Stimulated activated memory B cell treated with anti-CD40 and anti-IgM and Interleukin-4, amounts not matched to agents 10 μg/mL and 1 μg/mL and 100 μg/mL, for 72 hours (primary cell): Measurements from ENCODE around the gene AMER3.

Source experiments
- ATAC-seq: fragments of 150-1000 bp; cut with Tn5 transposase; 2 replicates; pipeline ENCODE4 v1.10.0; 2021
- H3K27ac Mint-ChIP-seq: one replicate; pipeline ENCODE4 v1.8.0; 2022; ENCODE audit warnings: mild to moderate bottlenecking, mixed read lengths
- H3K27me3 Mint-ChIP-seq: one replicate; pipeline ENCODE4 v1.8.0; 2022; ENCODE audit warnings: mixed read lengths
- H3K36me3 Mint-ChIP-seq: one replicate; pipeline ENCODE4 v1.8.0; 2022; ENCODE audit warnings: mixed read lengths
- H3K4me1 Mint-ChIP-seq: one replicate; pipeline ENCODE4 v1.8.0; 2022; ENCODE audit warnings: mixed read lengths
- H3K4me3 Mint-ChIP-seq: one replicate; pipeline ENCODE4 v1.8.0; 2022; ENCODE audit warnings: mild to moderate bottlenecking, moderate library complexity, mixed read lengths
- H3K9me3 Mint-ChIP-seq: one replicate; pipeline ENCODE4 v1.8.0; 2022; ENCODE audit warnings: mixed read lengths

AMER3 gene

DNA sequence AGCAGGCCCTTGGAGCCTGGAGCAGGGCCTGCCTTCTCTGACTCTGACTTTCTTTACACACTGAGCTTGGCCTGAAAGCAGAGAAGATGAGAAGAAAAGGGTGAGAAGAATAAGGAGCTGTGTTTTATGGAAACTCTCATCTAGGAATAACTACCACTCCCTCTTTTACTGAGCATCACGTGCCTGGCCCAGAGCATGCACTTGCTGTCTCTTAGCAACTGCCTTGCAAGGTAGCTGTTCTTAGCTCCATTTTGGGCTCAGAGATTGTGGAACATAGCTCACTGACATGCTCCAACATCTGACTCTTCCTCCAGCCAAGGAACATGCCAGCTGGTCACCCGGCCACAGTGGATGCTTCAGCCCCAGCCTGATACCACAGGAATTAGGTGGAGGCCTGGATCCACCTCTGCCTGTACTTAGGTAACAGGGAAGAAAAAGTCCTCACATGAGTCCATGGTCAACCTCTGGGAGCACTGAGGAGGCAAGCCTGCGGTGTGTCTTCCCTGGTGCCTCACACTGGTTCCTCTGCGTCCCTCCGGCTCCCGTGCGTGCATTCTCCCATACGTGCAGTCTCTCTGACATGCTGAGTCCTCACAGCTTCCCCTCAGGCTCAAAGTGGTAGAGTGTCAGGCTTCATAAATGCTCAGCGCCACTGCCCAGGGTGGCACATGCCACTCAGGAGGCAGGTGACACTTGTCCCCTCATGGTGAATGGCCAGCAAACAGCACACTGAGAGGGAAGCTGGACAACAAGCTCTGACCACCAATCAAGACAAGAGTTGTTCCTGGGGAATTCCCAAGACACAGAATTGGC lies 35.7 kb downstream of the AMER3 start:
- Mint-ChIP-seq H3K9me3 (no peaks in the 10 kb centered on the region), H3K4me3 (no peak overlapping the region), H3K27me3 (peaks cover 14% of the 10 kb centered on the region), H3K27ac (no peak overlapping the region), H3K36me3 (no peaks in the 10 kb centered on the region), H3K4me1 (peaks cover 8% of the 10 kb centered on the region)
- ATAC-seq, result peak; percentile 21

DNA sequence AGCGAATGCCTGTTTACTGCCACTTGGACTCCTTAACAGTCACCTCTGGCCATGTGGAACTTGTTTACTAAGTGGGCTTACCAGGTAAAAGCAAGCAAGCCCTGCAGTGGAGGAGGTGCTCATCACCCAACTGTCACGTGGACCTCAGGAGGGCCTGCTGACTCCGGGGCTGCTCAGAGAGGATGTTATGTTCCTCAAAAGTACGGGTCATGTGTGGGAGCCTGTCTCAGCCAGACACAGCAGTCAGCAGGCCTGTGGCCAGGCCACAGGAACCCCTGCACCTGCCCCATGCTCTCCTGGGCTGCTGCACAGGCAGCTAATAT lies 36.2 kb downstream of the AMER3 start:
- Mint-ChIP-seq H3K9me3 (no peaks in the 10 kb centered on the region), H3K27ac (no peak overlapping the region), H3K4me3 (no peak overlapping the region), H3K27me3 (peaks cover 14% of the 10 kb centered on the region), H3K4me1 (peaks cover 8% of the 10 kb centered on the region), H3K36me3 (no peaks in the 10 kb centered on the region)
- peak; percentile 58 for ATAC-seq

DNA sequence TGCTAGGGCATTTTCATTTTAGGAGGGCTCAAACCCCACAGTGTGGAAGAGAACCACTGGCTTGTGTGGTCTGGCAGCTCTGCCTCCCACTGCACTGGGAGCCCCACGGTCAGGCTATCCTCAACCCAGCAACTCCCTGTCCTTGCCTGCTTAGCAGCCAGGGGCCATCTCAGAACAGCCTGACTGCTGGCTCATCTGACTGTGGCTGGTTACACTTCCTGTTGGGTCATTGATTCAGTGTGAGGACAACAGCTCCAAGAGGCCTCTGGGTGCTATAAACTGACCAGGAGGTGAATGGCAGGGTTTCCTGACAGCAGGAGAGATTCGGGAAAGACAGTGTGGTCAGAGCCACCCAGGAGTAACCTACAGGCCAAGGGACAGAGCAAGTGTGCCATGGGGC lies 40.1 kb downstream of the AMER3 start:
- no peak overlapping the region for H3K4me3 Mint-ChIP-seq
- no peak overlapping the region for H3K27ac Mint-ChIP-seq
- H3K9me3 Mint-ChIP-seq, result no peaks in the 10 kb centered on the region
- H3K27me3 Mint-ChIP-seq, result no peaks in the 10 kb centered on the region
- H3K4me1 Mint-ChIP-seq, result peaks cover 15% of the 10 kb centered on the region
- ATAC-seq, result no peak
- H3K36me3 Mint-ChIP-seq, result no peaks in the 10 kb centered on the region

DNA sequence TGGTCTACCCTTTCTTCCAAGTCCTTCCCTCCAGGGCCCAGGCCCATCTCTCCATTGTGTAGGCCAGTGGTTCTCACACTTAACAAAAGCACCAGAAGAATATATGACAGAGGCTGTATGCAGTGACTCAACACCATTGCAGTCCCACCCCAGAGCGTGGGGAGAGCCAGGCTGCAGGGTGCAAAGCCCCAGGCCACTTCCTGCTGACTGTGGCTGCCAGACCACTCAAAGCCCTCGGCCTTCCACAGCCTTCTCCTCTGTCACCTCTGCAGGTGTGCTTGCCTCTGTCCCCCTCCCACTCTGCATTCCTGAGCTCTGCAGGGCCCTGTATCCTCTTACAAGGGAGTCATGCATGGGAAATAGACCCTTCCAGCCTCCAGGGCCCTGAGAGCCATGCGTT lies 41.0 kb downstream of the AMER3 start:
- Mint-ChIP-seq H3K4me3 (no peak overlapping the region), H3K36me3 (no peaks in the 10 kb centered on the region), H3K27me3 (no peaks in the 10 kb centered on the region), H3K27ac (no peak overlapping the region), H3K4me1 (peaks cover 15% of the 10 kb centered on the region), H3K9me3 (no peaks in the 10 kb centered on the region)
- no peak for ATAC-seq

DNA sequence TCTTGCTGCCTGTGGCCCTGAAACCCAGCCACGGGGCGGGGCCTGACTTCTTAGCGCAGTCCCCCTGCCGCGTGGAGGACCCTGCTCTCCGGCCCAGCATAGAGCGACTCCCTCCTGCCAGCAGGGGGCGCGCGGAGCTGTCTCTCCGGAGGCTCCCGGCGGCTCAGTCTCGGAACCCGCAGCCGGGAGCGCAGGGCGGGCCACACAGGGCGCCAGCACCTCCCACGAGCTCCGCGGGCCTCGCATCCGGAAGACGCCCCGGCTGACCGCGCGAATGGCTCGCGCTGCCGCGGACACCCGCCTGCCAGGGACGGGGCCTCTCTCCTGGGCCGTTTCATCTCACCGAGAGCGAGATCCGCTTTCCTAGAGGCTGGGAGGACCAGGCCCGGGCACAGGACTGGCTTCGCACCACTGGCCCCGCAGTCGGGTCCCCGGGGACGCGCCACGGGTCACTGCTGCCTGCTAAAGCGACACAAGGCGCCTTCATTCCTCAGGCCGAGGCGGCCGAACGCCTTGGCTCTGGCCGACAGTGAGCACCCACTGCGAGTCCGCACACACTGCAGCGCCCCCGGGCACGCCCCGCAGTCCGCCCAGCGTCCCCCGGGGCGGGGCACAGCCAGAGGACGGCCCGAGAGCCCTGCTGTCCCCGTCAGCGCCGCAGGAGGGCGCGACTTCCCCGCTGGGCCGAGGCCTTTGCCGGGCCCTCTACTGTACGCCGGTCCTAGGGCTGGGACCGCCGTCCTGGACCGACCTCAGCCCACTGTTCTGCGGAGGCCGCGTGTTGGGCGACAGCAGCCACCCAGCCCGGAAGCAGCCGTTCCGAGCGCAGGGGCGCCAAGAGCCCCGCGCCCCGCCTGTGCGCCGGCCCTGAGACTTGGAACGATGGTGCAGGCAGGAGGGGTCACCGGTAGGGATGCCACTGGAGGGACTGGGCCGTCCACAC lies 42.4 kb downstream of the AMER3 start:
- Mint-ChIP-seq H3K27ac (peak overlapping the region; percentile 59), H3K4me3 (peak overlapping the region; percentile 77), H3K27me3 (no peaks in the 10 kb centered on the region), H3K36me3 (no peaks in the 10 kb centered on the region), H3K9me3 (no peaks in the 10 kb centered on the region), H3K4me1 (peaks cover 15% of the 10 kb centered on the region)
- ATAC-seq, result peak; percentile 96

DNA sequence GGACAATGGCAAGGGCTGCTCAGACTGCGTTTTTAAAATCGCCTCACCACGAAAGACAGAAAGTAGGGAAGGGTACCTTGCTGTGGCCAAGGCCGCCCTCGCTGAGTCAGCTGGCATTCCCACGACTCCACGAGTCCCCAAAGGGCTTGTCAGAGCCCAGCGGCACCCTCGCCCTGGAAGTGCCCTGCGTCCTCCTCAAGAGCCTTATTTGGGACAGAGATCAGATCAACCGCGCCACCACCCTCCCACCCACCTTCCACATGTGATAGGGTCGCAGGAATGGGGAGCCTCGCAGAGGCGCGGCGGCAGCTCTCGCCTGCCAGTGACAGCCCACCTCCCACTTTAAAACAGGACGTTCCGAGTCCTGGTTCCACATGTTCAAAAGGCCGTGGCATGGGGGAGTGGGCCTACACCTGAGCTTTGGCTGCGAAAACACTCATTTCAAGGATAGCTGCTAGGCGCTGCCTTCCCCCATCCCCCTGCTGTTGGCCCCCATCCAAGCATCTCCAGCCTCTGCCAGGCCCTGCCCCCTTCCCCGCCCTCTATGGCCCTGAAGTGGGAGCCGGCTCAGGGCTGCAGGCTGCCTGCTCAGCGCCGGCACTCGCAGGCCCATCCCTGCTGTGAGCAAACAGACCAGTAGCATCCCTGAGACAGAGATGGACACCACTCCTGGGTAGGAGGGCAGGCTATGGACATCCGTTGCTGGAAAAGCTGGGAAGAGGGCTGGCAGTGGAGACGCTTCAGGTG lies 43.3 kb downstream of the AMER3 start:
- H3K4me3 Mint-ChIP-seq, result peak overlapping the region; percentile 77

DNA sequence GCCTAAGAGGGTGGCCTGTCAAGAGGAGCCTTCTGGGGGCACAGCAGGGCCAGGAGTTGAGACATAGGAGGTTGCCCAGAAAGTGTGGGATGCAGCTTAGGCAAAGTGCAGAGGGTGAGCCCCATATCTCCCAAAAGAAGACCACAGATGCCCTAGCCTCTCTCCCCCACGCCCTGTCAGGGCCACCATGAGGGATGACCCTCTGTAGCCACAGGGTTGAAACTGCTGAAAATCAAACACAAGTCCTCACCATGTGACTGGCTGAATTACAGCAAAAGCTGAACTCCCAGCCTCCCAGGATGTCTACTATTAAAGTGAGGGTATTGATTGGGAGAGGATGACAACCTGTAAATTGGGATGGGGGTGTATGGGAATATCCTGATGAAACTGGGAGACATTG lies 44.0 kb downstream of the AMER3 start:
- Mint-ChIP-seq H3K36me3 (no peaks in the 10 kb centered on the region), H3K4me3 (no peak overlapping the region)
- ATAC-seq, result no peak

More for the DNA sequence above, 43.3 kb downstream of the AMER3 start:
- no peak for ATAC-seq
- peak overlapping the region; percentile 59 for H3K27ac Mint-ChIP-seq
- no peaks in the 10 kb centered on the region for H3K27me3 Mint-ChIP-seq
- no peaks in the 10 kb centered on the region for H3K9me3 Mint-ChIP-seq
- no peaks in the 10 kb centered on the region for H3K36me3 Mint-ChIP-seq
- peaks cover 14% of the 10 kb centered on the region for H3K4me1 Mint-ChIP-seq

DNA sequence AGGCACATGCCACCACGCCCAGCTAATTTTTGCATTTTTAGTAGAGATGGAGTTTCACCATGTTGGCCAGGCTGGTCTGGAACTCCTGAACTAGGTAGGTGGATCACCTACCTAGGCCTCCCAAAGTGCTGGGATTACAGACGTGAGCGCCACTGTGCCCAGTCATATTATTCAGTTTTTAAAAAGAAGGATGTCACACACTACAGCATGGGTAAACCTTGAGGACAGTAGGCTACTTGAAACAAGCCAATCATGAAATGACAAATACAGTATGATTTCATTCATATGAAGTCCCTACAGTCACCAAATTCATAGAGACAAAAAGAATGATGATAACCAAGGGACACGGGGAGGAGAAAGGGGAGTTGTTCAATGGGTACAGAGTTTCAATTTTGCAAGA lies 50.3 kb downstream of the AMER3 start:
- ATAC-seq, result no peak
- H3K36me3 Mint-ChIP-seq, result no peaks in the 10 kb centered on the region
- no peak overlapping the region for H3K4me3 Mint-ChIP-seq
- H3K27ac Mint-ChIP-seq, result no peak overlapping the region
- peaks cover 3% of the 10 kb centered on the region for H3K9me3 Mint-ChIP-seq
- H3K4me1 Mint-ChIP-seq, result peaks cover 10% of the 10 kb centered on the region
- H3K27me3 Mint-ChIP-seq, result peaks cover 17% of the 10 kb centered on the region

More for the DNA sequence above, 44.0 kb downstream of the AMER3 start:
- no peaks in the 10 kb centered on the region for H3K27me3 Mint-ChIP-seq
- peaks cover 8% of the 10 kb centered on the region for H3K4me1 Mint-ChIP-seq
- H3K27ac Mint-ChIP-seq, result no peak overlapping the region
- no peaks in the 10 kb centered on the region for H3K9me3 Mint-ChIP-seq

DNA sequence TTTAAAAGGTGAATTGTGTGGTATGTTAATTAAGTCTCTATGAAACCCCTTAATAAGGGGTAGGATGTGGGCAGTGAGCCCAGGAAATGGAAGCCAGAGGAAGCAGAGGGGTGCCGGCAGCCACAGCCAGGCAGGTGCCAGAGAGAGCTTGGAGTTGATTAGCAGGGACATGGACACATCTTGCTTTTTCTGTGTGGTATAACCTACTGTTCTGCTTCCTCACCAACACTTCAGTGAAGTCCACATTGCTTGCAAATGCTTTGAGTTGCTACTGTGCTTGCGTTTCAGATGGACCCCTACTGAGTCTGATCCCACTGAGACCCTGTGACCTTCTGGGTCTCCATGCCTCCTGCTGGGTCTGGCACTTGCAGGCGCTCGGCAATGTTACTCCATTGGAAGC lies 51.0 kb downstream of the AMER3 start:
- Mint-ChIP-seq H3K36me3 (no peaks in the 10 kb centered on the region), H3K27me3 (peaks cover 19% of the 10 kb centered on the region), H3K27ac (no peak overlapping the region), H3K4me1 (peaks cover 18% of the 10 kb centered on the region), H3K4me3 (no peak overlapping the region), H3K9me3 (peaks cover 3% of the 10 kb centered on the region)
- ATAC-seq, result no peak

DNA sequence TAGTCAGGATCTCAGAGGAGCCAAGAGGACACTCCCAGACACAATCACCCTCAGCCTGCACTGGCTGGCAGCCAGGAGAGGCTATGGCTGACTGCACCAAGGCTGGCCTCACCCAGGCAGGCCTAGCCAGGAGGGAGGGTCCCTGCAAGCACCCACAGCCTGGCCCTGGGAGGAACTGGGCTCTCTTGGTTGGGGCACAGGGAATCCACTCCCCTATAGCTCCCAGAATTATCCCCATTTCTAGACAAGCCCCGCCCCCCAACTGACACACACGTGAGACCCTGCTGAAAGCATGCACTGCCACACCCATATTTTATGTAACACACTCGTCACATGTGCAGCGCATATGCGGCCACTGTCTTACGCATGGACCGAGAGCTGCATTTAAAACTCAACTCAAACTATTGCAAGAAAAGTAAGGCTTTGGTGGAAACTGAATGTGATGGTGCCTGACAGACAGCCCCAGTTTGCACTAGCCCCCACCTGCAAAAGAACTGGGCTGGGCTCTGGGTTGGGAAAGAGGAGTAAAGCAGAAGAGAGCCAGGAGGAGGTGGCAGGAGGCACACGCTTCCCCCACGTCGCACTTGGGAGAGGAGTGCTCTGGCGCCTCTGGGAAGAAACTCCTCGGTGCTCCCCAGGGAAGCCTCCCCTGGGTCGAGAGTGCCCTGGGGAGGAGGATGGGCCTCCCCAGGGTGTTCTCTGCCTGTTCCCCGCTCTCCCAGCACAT lies 52.5 kb downstream of the AMER3 start:
- Mint-ChIP-seq H3K36me3 (no peaks in the 10 kb centered on the region), H3K27ac (no peak overlapping the region), H3K4me1 (peaks cover 25% of the 10 kb centered on the region), H3K27me3 (peaks cover 19% of the 10 kb centered on the region), H3K4me3 (no peak overlapping the region), H3K9me3 (peaks cover 3% of the 10 kb centered on the region)
- peak; percentile 20 for ATAC-seq

DNA sequence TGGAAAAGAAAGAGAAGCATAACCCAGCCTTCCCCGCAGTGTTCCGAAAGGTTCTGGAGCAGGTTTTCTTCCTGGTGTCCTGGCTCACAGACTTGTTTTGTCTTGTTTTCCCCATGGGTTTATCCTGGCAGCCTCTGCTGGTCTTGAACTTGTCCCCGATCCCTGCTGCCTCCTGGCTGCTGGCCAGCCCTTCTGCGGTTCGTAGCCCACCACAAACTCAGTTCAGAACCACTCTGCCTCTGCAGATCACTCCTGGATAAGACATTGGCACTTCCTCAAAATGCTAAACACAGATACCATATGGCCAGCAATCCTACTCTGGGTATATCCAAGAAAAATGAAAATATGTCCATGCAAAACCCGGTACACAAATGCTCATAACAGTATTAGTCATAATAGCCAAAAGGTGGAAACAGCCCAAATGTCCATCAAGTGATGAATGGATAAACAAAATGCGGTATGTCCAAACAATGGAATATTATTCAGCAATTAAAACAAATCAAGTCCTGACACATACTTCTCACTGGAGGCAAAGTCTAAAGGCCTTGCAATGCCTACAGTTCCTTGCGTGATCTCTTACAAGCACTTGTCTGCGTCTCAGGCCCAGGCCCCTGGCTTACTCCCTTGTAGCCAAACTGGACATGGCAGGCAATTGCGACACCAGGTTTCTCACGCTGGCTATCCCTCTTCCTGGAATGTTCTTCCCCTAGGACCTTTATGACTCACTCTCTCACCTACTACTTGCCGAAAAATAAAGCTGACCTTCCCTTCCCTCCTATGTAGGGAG lies 53.3 kb downstream of the AMER3 start:
- H3K27me3 Mint-ChIP-seq, result peaks cover 19% of the 10 kb centered on the region
- no peaks in the 10 kb centered on the region for H3K36me3 Mint-ChIP-seq
- peaks cover 25% of the 10 kb centered on the region for H3K4me1 Mint-ChIP-seq
- H3K4me3 Mint-ChIP-seq, result no peak overlapping the region
- no peak overlapping the region for H3K27ac Mint-ChIP-seq
- peaks cover 3% of the 10 kb centered on the region for H3K9me3 Mint-ChIP-seq
- no peak for ATAC-seq

DNA sequence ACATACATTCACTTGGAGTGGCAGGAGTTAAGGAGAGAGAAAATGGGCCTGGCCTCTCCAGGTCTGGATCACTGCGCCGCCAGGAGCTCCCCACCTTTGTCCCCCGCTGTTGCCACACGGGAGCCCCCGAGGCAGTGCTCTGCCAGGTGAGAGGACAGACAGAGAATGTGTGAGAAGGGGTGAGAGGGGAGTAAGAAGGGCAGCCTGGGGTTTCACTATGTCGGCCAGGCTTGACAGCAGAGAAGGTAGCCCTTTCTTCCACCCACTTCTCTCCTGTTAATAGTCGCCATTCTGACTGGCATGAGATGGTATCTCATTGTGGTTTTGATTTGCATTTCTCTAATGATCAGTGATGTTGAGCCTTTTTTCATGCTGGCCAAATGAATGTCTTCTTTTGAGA lies 55.1 kb downstream of the AMER3 start:
- Mint-ChIP-seq H3K27me3 (peaks cover 29% of the 10 kb centered on the region), H3K9me3 (peaks cover 3% of the 10 kb centered on the region), H3K27ac (no peak overlapping the region), H3K4me1 (peaks cover 25% of the 10 kb centered on the region), H3K4me3 (no peak overlapping the region), H3K36me3 (no peaks in the 10 kb centered on the region)
- ATAC-seq, result no peak

DNA sequence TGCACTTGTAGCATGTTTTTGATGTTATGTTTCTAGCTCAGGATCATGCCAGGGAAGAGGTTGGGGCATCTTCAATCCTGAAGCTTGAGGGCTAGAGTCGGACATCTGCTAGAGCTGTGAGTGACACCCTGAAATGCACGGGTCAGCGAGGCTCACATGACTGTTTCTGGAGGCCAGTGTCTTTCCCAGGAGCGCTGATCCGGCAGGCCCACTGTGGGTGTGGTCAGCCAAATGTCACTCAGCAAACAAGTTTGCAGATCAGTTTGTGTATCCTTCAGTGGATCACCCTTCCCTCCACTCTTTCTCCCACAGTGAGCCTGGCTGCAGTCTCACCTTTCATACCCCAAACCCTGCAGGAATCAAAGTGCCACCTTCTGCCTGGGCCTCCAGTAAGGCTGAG lies 58.4 kb downstream of the AMER3 start:
- ATAC-seq, result no peak
- H3K9me3 Mint-ChIP-seq, result peaks cover 5% of the 10 kb centered on the region
- peaks cover 19% of the 10 kb centered on the region for H3K4me1 Mint-ChIP-seq
- peaks cover 37% of the 10 kb centered on the region for H3K27me3 Mint-ChIP-seq
- no peaks in the 10 kb centered on the region for H3K36me3 Mint-ChIP-seq
- no peak overlapping the region for H3K4me3 Mint-ChIP-seq
- no peak overlapping the region for H3K27ac Mint-ChIP-seq
